ENCODE results near the gene TERC. TPM values are rescaled to one million over a fixed set of nuclear protein-coding genes. Genes with fewer than 3 reads are reported as not detected.

Gene TERC
- total RNA-seq, 4 donors from 2014 or later = 19.1 to 93.6 (median 63.7) TPM

DNA sequence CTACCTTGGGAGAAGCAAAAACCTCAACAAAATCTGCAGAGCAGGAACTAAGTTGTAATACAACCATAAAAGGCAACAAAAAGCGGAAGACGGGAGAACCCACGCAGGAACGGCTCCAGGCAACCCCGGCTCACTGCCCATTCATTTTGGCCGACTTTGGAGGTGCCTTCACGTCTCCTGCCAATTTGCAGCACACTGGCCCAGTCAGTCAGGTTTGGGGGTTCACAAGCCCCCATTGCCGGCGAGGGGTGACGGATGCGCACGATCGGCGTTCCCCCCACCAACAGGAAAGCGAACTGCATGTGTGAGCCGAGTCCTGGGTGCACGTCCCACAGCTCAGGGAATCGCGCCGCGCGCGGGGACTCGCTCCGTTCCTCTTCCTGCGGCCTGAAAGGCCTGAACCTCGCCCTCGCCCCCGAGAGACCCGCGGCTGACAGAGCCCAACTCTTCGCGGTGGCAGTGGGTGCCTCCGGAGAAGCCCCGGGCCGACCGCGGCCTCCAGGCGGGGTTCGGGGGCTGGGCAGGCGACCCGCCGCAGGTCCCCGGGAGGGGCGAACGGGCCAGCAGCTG lies 463 bp downstream of the TERC start:
- Histone ChIP-seq H3K4me3 (peak overlapping the region; percentile 79 to 94 (median 85)), H3K27me3 (no peaks in the 10 kb centered on the region), H3K4me1 (peaks cover 4 to 12% (median 6%) of the 10 kb centered on the region in 4 donors), H3K9me3 (no peaks in the 10 kb centered on the region), H3K36me3 (no peaks in the 10 kb centered on the region), H3K27ac (replicated peaks in 1 of 4) (peak overlapping the region; percentile 95 to 99 (median 98))
- intact Hi-C loops (cut with DNase I) = no loop called here
- TF ChIP-seq POLR2AphosphoS5 (IDR thresholded peaks at IDR 0.05) (peak in 1 of 2 donors; percentile 65), EP300 (IDR thresholded peaks at IDR 0.05) (no peak)
- TF ChIP-seq, protein P1, sequence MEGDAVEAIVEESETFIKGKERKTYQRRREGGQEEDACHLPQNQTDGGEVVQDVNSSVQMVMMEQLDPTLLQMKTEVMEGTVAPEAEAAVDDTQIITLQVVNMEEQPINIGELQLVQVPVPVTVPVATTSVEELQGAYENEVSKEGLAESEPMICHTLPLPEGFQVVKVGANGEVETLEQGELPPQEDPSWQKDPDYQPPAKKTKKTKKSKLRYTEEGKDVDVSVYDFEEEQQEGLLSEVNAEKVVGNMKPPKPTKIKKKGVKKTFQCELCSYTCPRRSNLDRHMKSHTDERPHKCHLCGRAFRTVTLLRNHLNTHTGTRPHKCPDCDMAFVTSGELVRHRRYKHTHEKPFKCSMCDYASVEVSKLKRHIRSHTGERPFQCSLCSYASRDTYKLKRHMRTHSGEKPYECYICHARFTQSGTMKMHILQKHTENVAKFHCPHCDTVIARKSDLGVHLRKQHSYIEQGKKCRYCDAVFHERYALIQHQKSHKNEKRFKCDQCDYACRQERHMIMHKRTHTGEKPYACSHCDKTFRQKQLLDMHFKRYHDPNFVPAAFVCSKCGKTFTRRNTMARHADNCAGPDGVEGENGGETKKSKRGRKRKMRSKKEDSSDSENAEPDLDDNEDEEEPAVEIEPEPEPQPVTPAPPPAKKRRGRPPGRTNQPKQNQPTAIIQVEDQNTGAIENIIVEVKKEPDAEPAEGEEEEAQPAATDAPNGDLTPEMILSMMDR (IDR thresholded peaks at IDR 0.05) = no peak
- DNase-seq (ENCODE audit: extremely low spot score) = no peak
- 0% methylated on average over 25 of the region's 46 CpGs for WGBS

DNA sequence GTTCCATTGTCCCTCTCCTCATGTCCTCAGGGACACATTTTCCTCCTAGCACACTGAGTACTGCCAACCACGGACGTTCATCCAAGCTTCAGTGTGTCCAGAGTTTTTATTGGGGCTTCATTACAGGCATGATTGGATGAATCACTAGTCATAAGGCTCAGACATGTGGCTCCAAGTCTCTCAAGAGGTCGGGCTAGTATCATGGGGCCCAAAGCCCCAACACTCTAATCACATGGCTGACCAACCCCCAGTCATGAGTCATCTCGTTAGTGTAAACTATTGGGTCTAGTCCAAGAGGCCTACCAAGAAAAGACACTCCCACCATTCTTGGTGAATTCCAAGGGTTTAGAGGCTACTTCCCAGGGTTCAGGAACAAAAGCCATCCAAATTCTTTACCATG lies 4.4 kb downstream of the TERC start:
- Histone ChIP-seq H3K4me3 (no peak overlapping the region), H3K27ac (replicated peaks in 1 of 4) (no peak overlapping the region), H3K36me3 (no peaks in the 10 kb centered on the region), H3K4me1 (peaks cover 4 to 10% (median 6%) of the 10 kb centered on the region in 4 donors), H3K27me3 (peaks cover 0 to under 1% (median 0%) of the 10 kb centered on the region in 4 donors), H3K9me3 (no peaks in the 10 kb centered on the region)
- intact Hi-C loops (cut with DNase I) = no loop called here
- TF ChIP-seq, protein P1 (IDR thresholded peaks at IDR 0.05) = no peak
- TF ChIP-seq POLR2A (IDR thresholded peaks at IDR 0.05; ENCODE audit: low read depth) = no peak
- no peak for TF ChIP-seq EP300 (IDR thresholded peaks at IDR 0.05)
- TF ChIP-seq POLR2AphosphoS5 (IDR thresholded peaks at IDR 0.05) = no peak
- no peak for DNase-seq (ENCODE audit: extremely low spot score)
- WGBS = 68% methylated on average over 4 of the region's 4 CpGs

DNA sequence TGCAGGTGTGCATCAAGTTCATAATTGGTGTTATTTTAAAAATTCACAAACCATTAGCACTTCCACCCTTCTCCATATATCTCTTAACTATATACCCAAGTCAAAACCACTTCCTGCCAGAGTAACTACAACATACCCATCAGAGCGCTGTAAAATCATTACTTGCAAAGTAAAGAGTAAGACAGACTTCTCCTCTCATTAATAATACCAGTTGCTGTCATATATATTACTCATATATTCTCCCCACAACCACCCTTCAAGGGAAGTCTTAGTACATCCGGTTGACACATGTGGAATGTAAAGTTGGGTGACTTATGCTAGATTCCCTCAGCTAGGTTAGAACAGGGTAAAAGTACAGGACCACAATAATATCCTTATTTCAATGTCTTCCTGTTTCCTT lies 5.6 kb downstream of the TERC start:
- Histone ChIP-seq H3K4me1 (peaks cover 4 to 7% (median 6%) of the 10 kb centered on the region in 4 donors), H3K4me3 (no peak overlapping the region), H3K27me3 (peaks cover 0 to 10% (median 0%) of the 10 kb centered on the region in 4 donors), H3K9me3 (no peaks in the 10 kb centered on the region), H3K36me3 (no peaks in the 10 kb centered on the region), H3K27ac (replicated peaks in 1 of 4) (no peak overlapping the region)
- intact Hi-C loops (cut with DNase I) = no loop called here
- no peak for DNase-seq (ENCODE audit: extremely low spot score)
- WGBS = 68% methylated on average over 2 of the region's 2 CpGs
- TF ChIP-seq, protein P1 (IDR thresholded peaks at IDR 0.05) = no peak
- TF ChIP-seq EP300 (IDR thresholded peaks at IDR 0.05) (no peak), POLR2AphosphoS5 (IDR thresholded peaks at IDR 0.05) (no peak)

DNA sequence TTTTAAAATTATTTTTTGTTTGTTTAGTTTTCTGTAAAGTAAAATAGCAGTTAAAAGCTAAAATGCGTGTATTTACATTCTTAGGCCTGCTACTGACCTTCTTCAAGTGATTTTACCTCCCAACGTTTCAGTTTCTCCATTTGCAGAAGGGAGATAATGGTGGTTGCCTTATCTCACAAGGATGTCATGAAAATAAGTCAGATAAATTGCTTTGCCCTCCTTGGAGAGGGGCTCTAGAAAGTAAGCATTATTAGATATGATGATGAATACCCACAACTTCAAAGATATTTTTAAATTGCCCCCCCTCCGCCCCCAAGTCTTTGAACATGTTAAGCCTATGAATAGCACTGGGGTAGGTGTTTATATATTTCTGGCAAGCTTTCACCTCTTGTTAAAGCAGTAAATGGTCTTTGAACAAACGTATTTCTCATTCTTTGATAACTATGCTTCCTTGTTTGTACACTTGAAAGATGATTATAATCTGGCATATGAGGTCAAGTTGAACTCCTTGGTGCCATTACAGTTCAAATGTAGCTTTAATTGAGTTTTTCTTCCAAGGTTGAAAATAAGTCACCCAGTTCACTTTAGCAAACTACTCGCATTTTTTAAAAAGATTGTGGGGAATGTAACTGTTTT lies 6.4 kb downstream of the TERC start:
- no peaks in the 10 kb centered on the region for H3K36me3 ChIP-seq

More for the DNA sequence above, 6.4 kb downstream of the TERC start:
- Histone ChIP-seq H3K4me3 (no peak overlapping the region), H3K9me3 (no peaks in the 10 kb centered on the region), H3K4me1 (peaks cover 0 to under 1% (median 0%) of the 10 kb centered on the region in 4 donors), H3K27ac (replicated peaks in 1 of 4) (no peak overlapping the region), H3K27me3 (peaks cover 0 to 10% (median 0%) of the 10 kb centered on the region in 4 donors)
- 56% methylated on average over 5 of the region's 5 CpGs for WGBS
- DNase-seq (ENCODE audit: extremely low spot score) = no peak
- TF ChIP-seq, protein P1 (IDR thresholded peaks at IDR 0.05) = no peak
- TF ChIP-seq EP300 (IDR thresholded peaks at IDR 0.05) (no peak), POLR2A (IDR thresholded peaks at IDR 0.05; ENCODE audit: low read depth) (no peak), POLR2AphosphoS5 (IDR thresholded peaks at IDR 0.05) (no peak)
- intact Hi-C loops (cut with DNase I) = no loop called here
